Spleen (tissue), 11 donors: ENCODE results near the gene FLOT2. TPM values are rescaled to one million over a fixed set of nuclear protein-coding genes. Genes with fewer than 3 reads are reported as not detected.

ENCODE experiments used
- DNase-seq: peaks from one replicate; pipeline ENCODE4 v3.0.0-alpha.2; 2020
- H3K27ac ChIP-seq, 8 donors: fragments of 200-600 bp; sonication (generic) in 7 of 8; 1 replicate in 4 of 8; 2 replicates in 4 of 8; pipeline versions ENCODE4 v1.5.0 to v1.8.0; 2016 to 2021; ENCODE audit warnings: inconsistent platforms in 4 of 8, mild to moderate bottlenecking in 4 of 8, moderate library complexity in 1 of 8
- H3K27me3 ChIP-seq, 7 donors: fragments of 200-600 bp; sonication (generic) in 6 of 7; replicated peaks in 1 of 7; 1 replicate in 4 of 7; 2 replicates in 3 of 7; pipeline versions ENCODE4 v1.5.0 to v1.8.0; 2016 to 2021; ENCODE audit warnings: inconsistent platforms in 3 of 7, mild to moderate bottlenecking in 1 of 7
- H3K36me3 ChIP-seq, 6 donors: fragments of 200-600 bp; sonication (generic) in 5 of 6; 1 replicate in 4 of 6; 2 replicates in 2 of 6; pipeline versions ENCODE4 v1.5.0 to v1.8.0; 2016 to 2021; ENCODE audit warnings: inconsistent platforms in 2 of 6
- H3K4me1 ChIP-seq, 6 donors: fragments of 200-600 bp; sonication (generic) in 5 of 6; 1 replicate in 3 of 6; 2 replicates in 3 of 6; pipeline versions ENCODE4 v1.5.0 to v1.8.0; 2016 to 2021; ENCODE audit warnings: inconsistent platforms in 3 of 6
- H3K4me3 ChIP-seq, 8 donors: fragments of 200-600 bp; sonication (generic) in 7 of 8; 1 replicate in 4 of 8; 2 replicates in 4 of 8; pipeline versions ENCODE4 v1.5.0 to v1.8.0; 2016 to 2021; ENCODE audit warnings: inconsistent platforms in 4 of 8, mild to moderate bottlenecking in 4 of 8, moderate library complexity in 2 of 8
- H3K9me3 ChIP-seq, 8 donors: fragments of 200-600 bp; sonication (generic) in 7 of 8; 1 replicate in 4 of 8; 2 replicates in 4 of 8; pipeline versions ENCODE4 v1.5.0 to v1.8.0; 2016 to 2021; ENCODE audit warnings: inconsistent platforms in 4 of 8
- CTCF ChIP-seq, 11 experiments: fragments of 200-600 bp in 7 of 11; fragments of 450-650 bp in 4 of 11; sonication (generic) in 4 of 11; IDR thresholded peaks in 8 of 11; conservative IDR thresholded peaks in 3 of 11; 1 replicate in 7 of 11; 2 replicates in 4 of 11; pipeline versions ENCODE4 v1.4.0 to v1.8.0; 2016 to 2021; ENCODE audit warnings: antibody characterized with exemption in 11 of 11, inconsistent platforms in 4 of 11, mild to moderate bottlenecking in 1 of 11
- POLR2A ChIP-seq, 3 donors: fragments of 450-650 bp; IDR thresholded peaks; one replicate each; pipeline ENCODE4 v1.5.1; 2017; ENCODE audit warnings: antibody characterized with exemption in 3 of 3, mild to moderate bottlenecking in 1 of 3
- POLR2AphosphoS5 ChIP-seq, 3 donors: sonication (generic); formaldehyde crosslinking; IDR thresholded peaks; one replicate each; pipeline ENCODE4 v1.5.1; 2017; ENCODE audit warnings: antibody characterized with exemption in 3 of 3
- WGBS, 5 donors: extraction: QIAGEN DNeasy Blood & Tissue Kit in 3 of 5; methylation state at CpG; one replicate each; pipeline versions ENCODE4 v1.1.5 to v1.1.7; 2013 to 2018; 5-methylcytosine and 5-hydroxymethylcytosine counted together
- intact Hi-C: fragments of 100-400 bp; cut with DNase I; formaldehyde crosslinking; loops from one replicate; pipeline ENCODE4 v1.15.0; 2023; ENCODE audit warnings: low total_unique reads
- polyA plus RNA-seq, 3 donors: library from polyadenylated mRNA; stranded (reverse); fragments of 200-250 nt; gene quantifications; one replicate each; pipeline ENCODE4 v1.2.1, GENCODE V29; 2013
- total RNA-seq, 7 donors: library from RNA; depleted of rRNA in 3 of 7; stranded (reverse); fragments of >200 nt in 3 of 7; fragmentation: NEBNext Ultra II Directional in 4 of 7; extraction: Animal tissue kit (Norgen Biotek cat#: 25700) in 4 of 7; gene quantifications; one replicate each; pipeline versions ENCODE4 v1.1.0 to v1.2.1, GENCODE V29; 2016 to 2021
- donor health status: healthy with polysubstance abuse.
- donor health status: DM: no; HTN: no; CAD: no; lungs with moderate emphysema.
- donor health status: DM: no; HTN: no; CAD: no.
- donor health status: Bipolar disorder and iron deficiency.
- donor health status: healthy.
- donor health status: DM: no; HTN: no; CAD: no.
- donor health status: DM: yes; HTN: yes; CAD: no.

The FLOT2 gene
- total and polyA plus RNA-seq, 10 donors, result 80.8 to 259 (median 184) TPM

GRCh38 chr17:28862561-28862960 lies 35.0 kb downstream of the FLOT2 start:
- Histone ChIP-seq H3K4me1 (peaks cover 0 to 15% (median 4%) of the 10 kb centered on the region in 6 donors), H3K9me3 (no peaks in the 10 kb centered on the region), H3K27ac (no peak overlapping the region), H3K36me3 (peaks cover 0 to 45% (median 36%) of the 10 kb centered on the region in 6 donors), H3K4me3 (no peak overlapping the region), H3K27me3 (no peaks in the 10 kb centered on the region)
- TF ChIP-seq CTCF (IDR thresholded peaks at IDR 0.05 in 8 of 11, conservative IDR thresholded peaks at IDR 0.05 in 3 of 11) (no peak), POLR2A (IDR thresholded peaks at IDR 0.05) (no peak), POLR2AphosphoS5 (IDR thresholded peaks at IDR 0.05) (no peak)
- no peak for DNase-seq
- 87 to 98% (median 92%) methylated on average over 3 of the region's 3 CpGs for WGBS, 5 donors
- intact Hi-C loops, result no loop called here

- no peak for TF ChIP-seq CTCF (IDR thresholded peaks at IDR 0.05 in 8 of 11, conservative IDR thresholded peaks at IDR 0.05 in 3 of 11)
- no peak for TF ChIP-seq POLR2A (IDR thresholded peaks at IDR 0.05)
- no peak for TF ChIP-seq POLR2AphosphoS5 (IDR thresholded peaks at IDR 0.05)
- intact Hi-C loops, result no loop called here
- WGBS, 5 donors, result 75 to 85% (median 78%) methylated on average over 8 of the region's 8 CpGs
Measured at GRCh38 chr17:28861393-28862203, 35.9 kb downstream of the FLOT2 start.

GRCh38 chr17:28860363-28860808 lies 37.1 kb downstream of the FLOT2 start:
- Histone ChIP-seq H3K27me3 (no peaks in the 10 kb centered on the region), H3K4me1 (peaks cover 6 to 13% (median 8%) of the 10 kb centered on the region in 6 donors), H3K27ac (peak overlapping the region in 1 of 8 donors; percentile 7), H3K9me3 (no peaks in the 10 kb centered on the region), H3K36me3 (peaks cover 0 to 61% (median 48%) of the 10 kb centered on the region in 6 donors), H3K4me3 (no peak overlapping the region)
- 94 to 100% (median 97%) methylated on average over 1 to 4 of the region's 4 CpGs for WGBS, 5 donors
- intact Hi-C loops, result no loop called here
- DNase-seq, result no peak
- no peak for TF ChIP-seq POLR2AphosphoS5 (IDR thresholded peaks at IDR 0.05)
- TF ChIP-seq POLR2A (IDR thresholded peaks at IDR 0.05), result no peak
- TF ChIP-seq CTCF (IDR thresholded peaks at IDR 0.05 in 8 of 11, conservative IDR thresholded peaks at IDR 0.05 in 3 of 11), result no peak

More at GRCh38 chr17:28861393-28862203, 35.9 kb downstream of the FLOT2 start:
- H3K9me3 ChIP-seq, result no peaks in the 10 kb centered on the region
- H3K4me3 ChIP-seq, result no peak overlapping the region
- peaks cover 0 to 14% (median 4%) of the 10 kb centered on the region in 6 donors for H3K4me1 ChIP-seq
- H3K36me3 ChIP-seq, result peaks cover 0 to 55% (median 46%) of the 10 kb centered on the region in 6 donors
- no peak overlapping the region for H3K27ac ChIP-seq
- no peaks in the 10 kb centered on the region for H3K27me3 ChIP-seq
- DNase-seq, result no peak

GRCh38 chr17:28858801-28859355 lies 38.7 kb downstream of the FLOT2 start:
- Histone ChIP-seq H3K36me3 (peaks cover 0 to 61% (median 48%) of the 10 kb centered on the region in 6 donors), H3K27me3 (no peaks in the 10 kb centered on the region), H3K4me3 (no peak overlapping the region), H3K27ac (no peak overlapping the region), H3K4me1 (peaks cover 10 to 25% (median 18%) of the 10 kb centered on the region in 6 donors), H3K9me3 (no peaks in the 10 kb centered on the region)
- TF ChIP-seq POLR2AphosphoS5 (IDR thresholded peaks at IDR 0.05) (no peak), POLR2A (IDR thresholded peaks at IDR 0.05) (no peak), CTCF (IDR thresholded peaks at IDR 0.05 in 8 of 11, conservative IDR thresholded peaks at IDR 0.05 in 3 of 11) (no peak)
- peak; percentile 2 for DNase-seq
- intact Hi-C loops, result loop anchor here (10.0 kb wide), 1 partner anchor 46 kb away; the partner anchor contains the start of gene DHRS13
- WGBS, 5 donors, result 44 to 83% (median 50%) methylated on average over 2 of the region's 2 CpGs
